NCI-H2227 (cell line): ENCODE data around the gene OR2T27.
A peak's percentile ranks its signal among the peaks of the same experiment; 100 is the strongest.
"Not testable (repeated sequence)": the region's sequence is repeated elsewhere in the genome, so short reads cannot be mapped to it uniquely, and the experiment has no call there.

Experiments
- DNase-seq: peaks from one replicate; lab custom pipeline; 2025; ENCODE audit not compliant: unreplicated experiment; lab: John Stamatoyannopoulos, UW

OR2T27 gene

DNA sequence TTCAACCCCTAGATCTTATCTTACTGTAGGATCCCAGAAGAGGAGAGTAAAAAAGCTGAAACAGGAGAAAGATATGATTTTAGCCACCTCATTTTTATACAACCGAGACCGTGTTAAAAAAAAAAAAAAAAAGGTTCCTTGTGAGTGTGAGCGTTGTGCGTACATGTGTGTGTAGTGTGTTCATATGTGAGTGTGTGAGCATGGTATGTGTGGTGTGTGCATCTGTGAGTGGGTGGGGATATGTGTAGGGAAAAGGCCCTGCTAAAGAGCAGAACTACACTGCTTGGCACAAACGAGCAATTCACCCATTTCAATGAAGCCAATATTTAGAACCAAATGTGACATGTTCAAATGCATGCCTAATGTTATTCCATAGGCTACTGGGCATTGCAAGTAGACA lies 13.7 kb downstream of the OR2T27 start:
- DNase-seq: not testable (repeated sequence)

DNA sequence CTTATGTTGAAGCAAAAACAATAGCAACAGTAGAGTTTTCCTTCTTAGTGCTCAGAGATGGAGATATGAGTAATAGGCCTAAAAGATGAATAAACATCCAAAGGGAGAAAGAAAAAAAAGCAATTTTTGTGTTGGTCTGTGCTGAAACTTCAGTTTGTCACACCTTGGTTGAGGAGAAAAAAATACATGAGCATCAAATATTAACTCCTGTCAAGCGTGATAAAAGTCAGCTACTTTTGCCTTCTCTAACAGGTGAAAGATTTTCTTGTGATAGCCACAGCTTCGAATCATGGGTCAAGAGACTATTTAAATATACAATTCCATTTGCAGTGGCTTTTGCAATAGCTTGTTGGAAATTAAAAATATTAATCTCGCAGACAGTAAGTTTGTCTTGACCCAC lies 14.4 kb downstream of the OR2T27 start:
- not testable (repeated sequence) for DNase-seq

DNA sequence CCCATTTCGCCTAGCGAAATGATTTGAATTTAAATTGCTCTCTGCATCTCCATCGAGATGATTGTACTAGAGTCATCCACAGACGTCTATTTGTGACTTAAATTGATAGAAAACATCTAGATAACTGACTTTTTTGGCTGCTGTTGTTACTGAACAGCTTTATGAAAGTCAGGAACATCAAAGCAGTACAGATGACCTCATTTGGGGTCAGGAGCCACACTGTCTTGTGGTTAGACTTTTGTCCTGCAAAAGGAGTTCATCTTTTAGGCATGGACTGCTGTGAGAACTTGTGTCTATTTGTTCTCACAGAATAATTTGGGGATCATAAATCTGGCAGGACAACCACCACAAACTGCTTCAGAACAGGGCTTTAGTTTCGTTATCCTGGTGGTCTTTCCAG lies 15.7 kb downstream of the OR2T27 start:
- DNase-seq: not testable (repeated sequence)

DNA sequence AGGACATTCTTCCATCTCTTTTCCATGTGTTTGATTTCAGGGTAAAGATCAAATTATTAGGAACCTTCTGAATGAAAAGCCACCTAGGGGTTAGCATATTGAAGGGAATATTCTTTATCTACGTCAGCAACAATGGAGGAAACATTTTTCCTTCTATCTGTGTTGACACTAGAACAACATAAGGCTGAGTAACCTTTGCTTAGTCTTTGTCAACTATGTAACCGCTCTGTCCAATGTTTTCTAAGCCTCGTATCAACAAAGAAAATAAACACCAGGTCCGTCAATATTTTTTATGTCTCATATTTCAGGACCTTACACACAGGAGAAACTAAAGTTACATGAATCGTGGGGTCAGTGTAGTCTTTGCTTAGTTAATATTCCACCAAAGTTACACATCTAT lies 18.7 kb downstream of the OR2T27 start:
- not testable (repeated sequence) for DNase-seq

DNA sequence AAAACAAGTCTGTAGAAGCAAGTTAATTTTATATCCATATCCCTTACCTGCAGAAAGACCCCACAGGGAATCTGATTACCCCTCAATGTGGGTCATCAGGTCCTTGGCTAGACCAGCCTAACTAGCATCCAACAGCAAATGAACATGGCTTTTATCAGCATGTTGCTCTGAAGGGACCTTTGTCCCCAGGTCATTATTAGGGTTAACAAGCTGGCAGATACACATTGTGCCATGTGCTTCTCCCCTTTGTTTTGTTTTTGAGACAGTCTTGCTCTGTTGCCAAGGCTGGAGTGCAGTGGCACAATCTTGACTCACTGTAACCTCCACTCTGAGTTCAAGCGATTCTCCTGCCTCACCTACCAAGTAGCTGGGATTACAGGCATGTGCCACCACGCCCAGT lies 20.3 kb downstream of the OR2T27 start, which contains the start of gene OR2T11:
TSS of gene OR2T11 (minus strand) at position 101 of the 400 bp plus-strand sequence. CDS start 7,963 bp downstream, outside the sequence.
- DNase-seq: not testable (repeated sequence)

DNA sequence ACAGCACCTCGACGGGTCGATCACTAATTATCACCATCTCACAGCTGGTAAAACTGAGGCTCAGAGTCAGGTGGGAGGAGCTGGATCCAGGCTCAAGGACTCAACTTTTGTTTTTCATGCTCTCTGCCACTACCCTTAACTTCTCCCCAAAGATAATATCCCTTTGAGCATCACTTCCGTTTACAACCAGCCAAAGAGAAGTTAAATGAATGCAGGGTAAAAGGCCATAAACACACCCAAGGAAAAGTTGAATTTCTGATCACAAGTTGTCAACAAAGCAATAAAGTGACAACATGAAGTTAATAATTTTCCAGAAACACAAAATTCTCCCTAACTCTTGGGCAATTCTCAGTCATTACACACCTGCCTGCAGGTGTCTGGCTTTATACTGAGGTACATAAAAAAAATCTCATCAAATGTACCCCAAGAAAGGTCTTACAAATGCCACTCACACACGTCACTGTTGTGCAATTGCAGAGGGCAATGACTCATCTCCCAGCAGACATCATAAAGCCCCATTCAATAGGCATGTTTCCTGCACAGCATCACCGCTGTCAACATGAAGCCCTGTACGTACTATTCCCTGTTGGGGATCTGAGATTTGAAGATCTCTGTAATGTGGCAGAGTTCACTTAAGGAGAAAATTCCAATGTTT lies 23.8 kb downstream of the OR2T27 start:
- DNase-seq: no peak

DNA sequence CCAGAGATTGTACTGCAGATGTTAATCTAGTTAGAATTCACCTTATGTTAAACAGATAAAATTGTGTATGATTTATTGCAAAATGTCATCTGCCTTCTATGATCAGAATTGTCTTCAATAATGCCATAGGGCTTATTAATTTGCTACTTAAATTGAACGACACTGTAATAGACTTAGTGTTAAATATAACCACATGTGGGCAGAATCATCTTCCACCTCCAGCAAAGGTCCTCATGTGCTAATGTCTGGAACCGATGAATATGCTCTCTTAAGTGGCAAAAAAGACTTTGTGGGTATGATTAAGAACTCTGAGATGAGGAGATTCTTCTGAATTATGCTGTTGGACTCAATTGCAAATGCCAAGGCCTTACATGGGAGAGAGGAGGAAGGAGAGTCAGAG lies 24.8 kb downstream of the OR2T27 start:
- no peak for DNase-seq

DNA sequence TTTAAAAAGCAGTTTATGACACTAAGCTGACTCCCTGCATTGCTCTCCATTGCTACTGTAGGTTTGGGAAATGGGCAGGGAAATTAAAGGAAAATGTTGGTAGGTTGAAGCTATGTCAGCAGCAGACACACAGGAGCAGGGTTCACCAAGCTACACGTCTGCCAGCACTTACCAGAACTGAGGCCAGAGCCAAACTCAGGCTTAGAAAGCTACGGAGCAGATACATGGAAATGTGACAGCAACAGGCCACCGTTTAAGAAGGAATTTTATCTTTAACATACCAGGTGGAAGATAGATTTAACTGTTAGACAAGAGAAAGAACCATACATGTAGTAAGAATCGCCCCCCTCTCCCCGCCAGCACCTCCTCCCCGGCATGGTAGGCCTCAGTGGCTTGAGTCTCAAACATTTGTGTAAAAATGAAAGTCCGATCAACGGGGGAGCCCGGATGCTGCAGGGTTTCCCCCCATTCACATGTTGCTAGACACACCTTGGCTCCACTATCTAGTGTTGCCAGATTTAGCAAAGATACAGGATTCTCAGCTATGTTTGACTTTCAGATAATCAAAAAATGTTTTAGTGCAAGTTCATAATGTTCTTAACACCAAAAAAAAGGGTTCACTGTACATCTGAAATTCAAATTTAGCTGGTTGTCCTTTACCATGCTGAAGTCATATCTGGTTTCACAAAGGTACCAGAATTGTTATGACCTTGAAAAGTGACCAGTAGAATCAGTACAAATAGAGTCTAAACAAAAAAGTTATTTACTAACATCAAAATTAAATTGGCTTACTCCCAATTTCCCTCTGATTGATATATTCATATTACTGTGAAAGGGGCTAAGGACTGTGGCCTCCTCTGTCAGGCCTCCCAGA lies 27.1 kb downstream of the OR2T27 start:
- no peak for DNase-seq

DNA sequence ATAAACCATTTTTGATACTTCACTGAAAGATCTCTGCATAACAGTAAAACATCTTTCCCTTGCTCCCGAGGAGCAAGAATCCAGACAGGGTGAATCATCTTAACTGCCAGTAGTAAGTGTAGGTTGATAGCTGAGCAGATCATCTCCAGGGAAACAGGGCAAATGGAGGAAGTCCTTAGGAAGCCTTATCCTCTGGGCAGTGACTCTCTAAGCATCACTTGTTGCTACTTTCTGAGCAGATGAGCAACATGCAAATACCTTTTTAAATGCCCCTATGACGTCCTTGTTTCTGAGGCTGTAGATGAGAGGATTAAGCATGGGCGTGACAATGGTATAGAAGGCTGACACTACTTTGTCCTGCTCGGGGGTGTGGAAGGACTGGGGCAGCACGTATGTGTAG lies 29.4 kb downstream of the OR2T27 start:
- no peak for DNase-seq

DNA sequence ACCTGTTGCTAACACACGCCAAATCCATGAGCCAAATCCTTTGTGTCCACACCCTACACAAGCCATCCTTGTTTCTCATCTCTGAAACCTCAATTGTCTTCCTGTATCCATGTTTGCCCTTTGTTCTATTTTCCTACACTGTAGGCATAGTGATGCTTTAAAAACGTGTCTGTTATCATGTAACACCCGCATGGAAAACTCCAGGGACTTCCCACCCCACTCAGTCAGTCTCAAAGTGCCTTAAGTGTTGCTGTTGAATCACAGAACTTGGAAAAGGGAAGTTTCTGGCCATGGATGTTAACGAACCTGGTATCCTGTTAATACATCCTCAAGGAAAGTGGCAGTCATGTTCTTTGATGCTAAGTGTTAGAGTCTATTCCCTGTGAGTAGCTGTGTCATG lies 30.2 kb downstream of the OR2T27 start:
- DNase-seq: no peak

DNA sequence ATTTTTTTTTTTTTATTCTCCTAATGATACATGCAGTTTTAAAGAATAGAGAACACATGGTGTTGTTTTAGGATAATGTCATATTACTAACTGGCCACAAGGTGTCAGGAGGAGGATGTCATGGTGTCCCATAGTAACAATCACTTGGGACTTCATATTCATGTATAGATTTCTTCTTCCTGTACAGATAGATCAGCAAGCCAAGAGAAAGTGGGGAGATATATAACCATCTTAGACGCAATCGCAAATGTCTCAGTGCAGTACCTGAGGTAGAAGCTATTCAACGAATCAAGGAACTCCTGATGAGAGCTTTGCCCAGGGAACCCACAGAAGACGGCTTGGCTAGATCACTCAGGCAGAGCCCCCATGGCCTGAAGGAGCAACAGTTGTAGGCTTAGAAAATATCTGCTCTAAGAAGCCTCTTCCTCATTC lies 32.7 kb downstream of the OR2T27 start:
- DNase-seq: peak; percentile 25

DNA sequence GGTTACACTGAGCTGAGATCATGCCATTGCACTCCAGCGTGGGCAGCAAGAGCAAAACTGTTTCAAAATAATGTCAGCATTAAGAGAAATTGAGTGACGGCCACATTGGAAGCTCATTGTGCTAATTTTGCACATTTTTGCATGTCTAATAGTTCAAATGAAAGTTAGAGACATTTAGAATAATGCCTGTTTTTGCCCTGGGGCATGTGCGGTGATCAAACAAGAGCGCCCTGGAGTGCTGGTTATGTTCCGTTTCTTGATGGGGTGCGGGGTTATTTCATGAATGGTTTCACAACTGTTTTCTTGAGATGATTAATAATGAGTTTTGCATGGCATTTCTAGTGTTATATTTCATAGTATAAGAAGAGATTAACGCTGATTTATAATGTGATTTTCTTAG lies 33.6 kb downstream of the OR2T27 start:
- DNase-seq: no peak

DNA sequence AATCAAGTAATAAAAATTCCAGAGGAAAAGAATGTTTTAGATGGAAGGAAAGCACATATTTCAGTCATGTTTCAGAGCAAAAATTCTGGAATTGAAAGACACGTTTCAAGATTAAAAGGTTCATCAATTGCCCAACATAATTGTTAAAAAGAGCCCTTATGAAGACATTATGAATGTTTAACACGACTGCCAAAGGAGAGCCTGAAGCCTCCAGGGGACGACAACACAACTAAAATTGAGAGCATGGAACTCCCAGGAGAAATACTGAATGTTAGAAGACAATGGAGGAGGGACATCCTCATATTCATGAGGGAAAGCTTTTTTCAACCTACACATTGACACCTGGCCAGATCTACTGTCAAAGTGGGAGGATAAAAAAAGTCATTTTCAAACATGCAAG lies 36.5 kb downstream of the OR2T27 start:
- DNase-seq: peak; percentile 45

DNA sequence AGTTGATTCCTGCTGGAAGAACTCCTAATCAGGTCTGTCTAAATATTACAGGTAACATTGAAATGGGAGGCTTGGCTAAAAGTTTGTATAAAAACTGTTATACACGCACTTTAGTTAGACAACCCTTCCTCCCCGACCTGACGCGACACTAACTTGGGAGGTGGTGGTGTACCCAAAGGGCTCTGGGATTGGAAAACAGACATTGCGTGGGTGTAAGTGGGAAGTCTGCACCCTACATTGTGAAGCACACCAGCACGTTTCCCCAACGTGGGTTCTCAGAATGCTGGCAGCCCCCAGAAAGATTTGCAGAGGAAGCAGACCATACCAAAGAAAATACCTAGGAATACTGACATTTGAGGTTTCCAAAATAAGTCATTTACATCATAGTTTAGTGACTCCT lies 37.2 kb downstream of the OR2T27 start:
- DNase-seq: no peak

DNA sequence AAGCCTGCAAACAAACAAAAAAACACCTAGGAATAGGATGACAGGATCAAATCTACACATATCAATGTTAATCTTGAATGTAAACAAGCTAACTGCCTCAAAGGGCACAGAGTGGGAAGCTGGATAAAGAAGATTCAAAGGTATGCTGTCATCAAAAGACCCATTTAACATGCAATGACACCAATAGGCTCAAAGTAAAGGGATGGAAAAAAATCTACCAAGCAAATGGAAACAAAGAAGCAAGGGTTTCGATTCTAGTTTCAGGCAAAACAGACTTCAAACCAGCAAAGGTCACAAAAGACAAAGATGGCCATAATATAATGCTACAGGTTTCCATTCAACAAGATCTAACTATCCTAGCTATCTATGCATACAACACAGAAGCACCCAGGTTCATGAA lies 41.6 kb downstream of the OR2T27 start:
- DNase-seq: no peak

DNA sequence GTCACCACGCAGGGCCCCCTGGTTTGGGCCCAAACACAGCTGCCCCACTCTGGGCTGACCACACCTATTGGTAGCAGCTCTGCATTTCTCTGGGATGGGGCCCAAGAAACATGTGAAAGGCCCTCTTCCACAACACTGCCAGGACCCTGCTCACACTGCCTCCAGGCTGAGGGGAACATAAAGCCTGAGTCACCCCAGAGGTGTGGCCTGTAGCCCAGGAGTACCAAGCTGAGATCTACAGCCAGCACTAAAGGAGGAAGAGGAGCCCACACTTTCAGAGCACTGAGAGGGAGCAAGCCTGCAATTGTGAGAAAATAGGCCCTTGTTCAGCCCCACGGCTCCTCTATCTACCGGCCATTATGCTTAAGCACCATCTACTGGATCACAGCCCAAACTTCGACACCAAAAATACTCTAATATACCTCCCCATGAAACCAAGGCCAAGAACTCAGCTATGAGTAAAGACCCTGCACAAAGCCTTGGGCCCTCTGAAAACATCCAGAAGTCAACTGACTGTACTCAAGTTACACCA lies 43.4 kb downstream of the OR2T27 start:
- no peak for DNase-seq

DNA sequence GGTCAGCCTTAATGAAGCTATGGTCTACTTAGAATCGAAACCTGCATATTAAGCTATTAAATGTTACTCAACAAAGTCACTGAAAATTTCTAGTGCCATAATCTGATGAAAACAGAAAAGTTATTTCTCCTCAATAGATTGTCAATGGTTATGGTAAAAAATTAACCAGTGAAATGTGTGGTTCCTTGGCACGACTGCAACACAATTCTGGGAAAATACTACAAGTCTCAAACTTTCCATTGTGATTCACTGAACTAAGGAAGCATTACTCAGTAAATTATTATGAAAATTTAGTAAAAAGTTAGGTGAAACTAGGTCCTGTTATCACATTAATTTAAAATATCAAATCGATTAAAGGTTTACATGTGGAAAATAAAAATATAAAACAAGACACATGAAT lies 45.0 kb downstream of the OR2T27 start:
- DNase-seq: no peak
